Astrocyte of the cerebellum (primary cell): Measurements from ENCODE around the gene LITAF.
"Not testable (repeated sequence)": the region's sequence is repeated elsewhere in the genome, so short reads cannot be mapped to it uniquely, and the experiment has no call there.

Source experiments
- DNase-seq: peaks from one replicate; pipeline ENCODE4 v3.0.0-alpha.2; 2011; ENCODE audit warnings: low read depth
- H3K4me3 ChIP-seq: 2 replicates; pipeline ENCODE4 v1.5.1; 2011; ENCODE audit warnings: mild to moderate bottlenecking, low read depth, low read length, moderate library complexity
- in situ Hi-C: cut with HindIII; loops from 2 replicates; pipeline ENCODE4 v1.10.0; 2017; ENCODE audit warnings: low sequenced_read_pairs
- TF ChIP-seq, protein P1 (sequence below): IDR thresholded peaks from 2 replicates; pipeline ENCODE4 v1.5.1; 2012; ENCODE audit warnings: low read length, low read depth, moderate library complexity, mild to moderate bottlenecking; ENCODE audit errors: missing control alignments

LITAF gene

GRCh38 chr16:11605891-11606290 lies 19.2 kb upstream of the LITAF start:
- H3K4me3 ChIP-seq: no peak overlapping the region
- TF ChIP-seq, protein P1, sequence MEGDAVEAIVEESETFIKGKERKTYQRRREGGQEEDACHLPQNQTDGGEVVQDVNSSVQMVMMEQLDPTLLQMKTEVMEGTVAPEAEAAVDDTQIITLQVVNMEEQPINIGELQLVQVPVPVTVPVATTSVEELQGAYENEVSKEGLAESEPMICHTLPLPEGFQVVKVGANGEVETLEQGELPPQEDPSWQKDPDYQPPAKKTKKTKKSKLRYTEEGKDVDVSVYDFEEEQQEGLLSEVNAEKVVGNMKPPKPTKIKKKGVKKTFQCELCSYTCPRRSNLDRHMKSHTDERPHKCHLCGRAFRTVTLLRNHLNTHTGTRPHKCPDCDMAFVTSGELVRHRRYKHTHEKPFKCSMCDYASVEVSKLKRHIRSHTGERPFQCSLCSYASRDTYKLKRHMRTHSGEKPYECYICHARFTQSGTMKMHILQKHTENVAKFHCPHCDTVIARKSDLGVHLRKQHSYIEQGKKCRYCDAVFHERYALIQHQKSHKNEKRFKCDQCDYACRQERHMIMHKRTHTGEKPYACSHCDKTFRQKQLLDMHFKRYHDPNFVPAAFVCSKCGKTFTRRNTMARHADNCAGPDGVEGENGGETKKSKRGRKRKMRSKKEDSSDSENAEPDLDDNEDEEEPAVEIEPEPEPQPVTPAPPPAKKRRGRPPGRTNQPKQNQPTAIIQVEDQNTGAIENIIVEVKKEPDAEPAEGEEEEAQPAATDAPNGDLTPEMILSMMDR: no peak
- DNase-seq: no peak
- in situ Hi-C loops: no loop called here

DNA sequence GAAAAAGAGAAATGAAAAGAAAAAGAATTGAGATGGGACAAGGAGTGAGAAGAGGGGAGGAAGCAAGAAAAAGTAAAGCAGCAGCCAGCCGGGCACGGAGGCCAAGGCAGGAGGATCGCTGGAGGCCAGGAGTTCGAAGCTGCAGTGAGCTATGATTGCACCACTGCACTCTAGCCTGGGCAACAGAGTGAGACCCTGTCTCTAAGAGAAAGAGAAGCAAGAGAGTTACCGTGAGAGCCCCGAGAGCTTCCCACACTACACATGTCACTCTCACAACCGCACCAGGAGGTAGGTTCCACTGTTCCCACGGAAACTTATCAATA lies 18.8 kb upstream of the LITAF start:
- in situ Hi-C loops: no loop called here

DNA sequence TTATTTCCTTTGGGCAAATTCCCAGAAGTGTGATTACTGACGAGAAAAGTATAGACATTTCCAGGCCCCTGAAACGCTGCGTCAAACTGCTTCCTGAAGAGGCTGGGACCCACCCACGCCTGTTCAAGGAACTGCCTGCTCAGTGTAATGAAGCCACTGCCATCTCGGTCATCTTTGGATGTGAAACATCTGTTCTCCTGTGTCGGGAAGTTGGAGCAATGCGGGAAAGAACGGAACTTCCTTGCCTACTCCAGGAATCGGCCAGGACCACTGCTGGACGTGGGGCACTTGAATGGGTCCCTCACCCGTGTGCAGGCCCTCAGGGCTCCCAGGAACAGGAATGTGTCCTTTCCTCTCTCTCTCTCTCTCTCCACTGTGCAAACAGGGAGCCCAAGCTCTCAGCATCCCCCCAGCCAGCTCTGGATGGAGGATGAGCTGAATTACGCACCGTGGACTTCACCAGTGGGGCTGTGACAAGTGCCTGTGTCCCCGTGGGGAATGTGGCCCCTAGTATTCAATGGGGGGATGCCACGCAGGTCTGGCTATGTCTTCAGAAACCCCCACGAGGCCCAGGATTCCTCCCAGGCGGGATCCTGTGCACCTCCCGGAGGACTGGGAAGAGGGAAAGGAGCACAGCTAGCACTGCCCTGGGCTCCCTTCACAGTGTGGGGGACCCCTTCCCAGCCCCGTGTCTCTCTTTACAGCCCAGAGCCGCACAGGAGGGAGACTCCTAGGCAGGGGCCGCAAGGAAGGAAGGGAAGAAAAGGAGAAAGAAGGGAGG lies 18.3 kb upstream of the LITAF start:
- DNase-seq: no peak
- TF ChIP-seq, protein P1: no peak
- in situ Hi-C loops: no loop called here
- no peak overlapping the region for H3K4me3 ChIP-seq

More for the DNA sequence above, 18.8 kb upstream of the LITAF start:
- TF ChIP-seq, protein P1: no peak
- H3K4me3 ChIP-seq: no peak overlapping the region
- DNase-seq: no peak

- DNase-seq, H3K4me3 ChIP-seq, in situ Hi-C loops: not testable (repeated sequence)
Measured at GRCh38 chr16:11604296-11604695, 17.6 kb upstream of the LITAF start.

DNA sequence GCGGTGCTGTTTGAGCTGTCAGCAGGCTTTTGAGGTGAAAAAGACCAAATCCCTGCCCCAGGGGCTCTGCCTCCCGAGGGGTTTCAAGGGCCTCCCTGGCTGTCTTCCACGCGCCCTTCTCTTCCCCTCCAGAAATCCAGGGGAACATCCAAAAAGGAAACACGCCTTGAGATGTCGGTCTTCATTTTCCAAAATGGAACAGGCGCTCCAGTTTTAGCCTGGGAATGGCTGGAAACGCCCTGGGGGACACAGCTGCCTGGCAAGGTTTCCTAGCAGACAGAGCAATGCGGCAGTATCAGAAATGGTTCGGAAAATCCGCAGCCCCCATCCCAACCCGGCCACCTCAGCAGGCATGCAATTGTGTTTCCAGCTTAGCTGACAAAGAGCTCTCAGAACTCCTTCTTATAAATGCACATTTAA lies 16.6 kb upstream of the LITAF start:
- TF ChIP-seq, protein P1: no peak
- in situ Hi-C loops: no loop called here
- no peak for DNase-seq
- H3K4me3 ChIP-seq: no peak overlapping the region

GRCh38 chr16:11602321-11602720 lies 15.6 kb upstream of the LITAF start:
- in situ Hi-C loops: no loop called here
- no peak for DNase-seq
- TF ChIP-seq, protein P1: no peak
- H3K4me3 ChIP-seq: no peak overlapping the region

DNA sequence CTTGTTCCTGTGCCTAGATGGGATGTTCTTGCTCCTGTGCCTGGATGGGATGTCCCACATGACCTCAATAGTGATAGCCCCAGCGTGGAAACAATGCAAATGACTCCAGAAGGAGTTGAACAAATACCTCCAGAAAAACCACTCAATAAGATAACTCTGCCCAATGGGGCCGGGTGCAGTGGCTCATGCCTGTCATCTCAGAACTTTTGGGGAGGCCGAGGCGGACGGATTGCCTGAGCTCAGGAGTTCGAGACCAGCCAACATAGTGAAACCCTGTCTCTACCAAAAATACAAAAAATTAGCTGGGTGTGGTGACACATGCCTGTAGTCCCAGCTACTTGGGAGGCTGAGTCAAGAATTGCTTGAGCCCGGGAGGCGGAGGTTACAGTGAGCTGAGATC lies 15.2 kb upstream of the LITAF start:
- TF ChIP-seq, protein P1: no peak
- H3K4me3 ChIP-seq: no peak overlapping the region
- in situ Hi-C loops: no loop called here
- DNase-seq: no peak
